ENCODE data around the gene ANTKMT.

The ANTKMT gene

DNA sequence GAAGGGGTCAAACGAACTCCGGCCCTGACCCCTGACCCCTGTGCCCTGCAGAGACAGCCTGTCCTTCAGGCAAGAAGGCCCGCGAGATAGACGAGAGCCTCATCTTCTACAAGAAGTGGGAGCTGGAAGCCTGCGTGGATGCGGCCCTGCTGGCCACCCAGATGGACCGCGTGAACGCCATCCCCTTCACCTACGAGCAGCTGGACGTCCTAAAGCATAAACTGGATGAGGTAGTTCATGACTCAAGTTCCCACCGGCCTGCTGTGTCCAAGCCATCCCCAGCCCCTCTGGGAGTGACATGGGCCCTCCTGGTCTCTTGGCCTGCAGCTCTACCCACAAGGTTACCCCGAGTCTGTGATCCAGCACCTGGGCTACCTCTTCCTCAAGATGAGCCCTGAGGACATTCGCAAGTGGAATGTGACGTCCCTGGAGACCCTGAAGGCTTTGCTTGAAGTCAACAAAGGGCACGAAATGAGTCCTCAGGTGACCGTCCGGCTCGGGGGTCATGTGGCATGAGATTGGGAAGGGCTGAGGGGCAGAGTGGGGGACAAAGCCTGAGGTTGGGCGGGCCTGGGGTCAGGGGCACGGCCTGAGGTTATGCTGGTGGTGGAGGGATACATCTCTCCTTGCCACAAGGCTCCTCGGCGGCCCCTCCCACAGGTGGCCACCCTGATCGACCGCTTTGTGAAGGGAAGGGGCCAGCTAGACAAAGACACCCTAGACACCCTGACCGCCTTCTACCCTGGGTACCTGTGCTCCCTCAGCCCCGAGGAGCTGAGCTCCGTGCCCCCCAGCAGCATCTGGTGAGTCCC is 45.3 kb downstream of the ANTKMT start:
- in situ Hi-C loops (cut with HindIII; ENCODE audit: low pct_ligation_motif_present, low pct_unique_long_range_greater_than_20kb, low sequenced_read_pairs), result no loop called here
- no peak for DNase-seq

DNA sequence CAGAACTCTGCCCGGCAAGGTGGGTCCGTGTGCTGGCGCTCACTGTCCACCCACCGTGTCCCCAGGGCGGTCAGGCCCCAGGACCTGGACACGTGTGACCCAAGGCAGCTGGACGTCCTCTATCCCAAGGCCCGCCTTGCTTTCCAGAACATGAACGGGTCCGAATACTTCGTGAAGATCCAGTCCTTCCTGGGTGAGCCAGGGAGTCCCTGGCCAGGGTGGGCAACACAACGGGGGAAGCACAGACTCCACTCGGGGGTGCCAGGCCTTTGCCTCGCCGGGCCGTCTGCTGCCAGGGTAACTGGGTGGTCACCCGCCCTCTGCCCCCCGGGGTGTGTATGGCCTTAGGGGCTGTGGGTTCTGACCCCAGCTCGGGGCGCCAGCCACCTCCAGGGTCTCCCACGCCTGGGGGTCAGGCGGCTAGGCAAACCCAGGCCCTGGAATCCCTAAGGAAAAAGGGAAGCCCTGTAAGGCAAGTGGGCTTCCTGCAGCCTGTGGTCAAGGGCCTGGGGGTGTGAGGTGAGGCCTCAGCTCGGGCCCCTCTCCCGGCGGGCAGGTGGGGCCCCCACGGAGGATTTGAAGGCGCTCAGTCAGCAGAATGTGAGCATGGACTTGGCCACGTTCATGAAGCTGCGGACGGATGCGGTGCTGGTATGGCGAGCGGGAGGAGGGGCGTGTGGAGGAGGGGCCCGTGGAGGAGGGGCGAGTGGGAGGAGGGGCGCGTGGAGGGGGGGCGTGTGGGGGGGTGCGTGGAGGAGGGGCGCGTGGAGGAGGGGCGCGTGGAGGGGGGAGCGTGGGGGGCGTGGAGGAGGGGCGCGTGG is 46.1 kb downstream of the ANTKMT start:
- in situ Hi-C loops (cut with HindIII; ENCODE audit: low pct_ligation_motif_present, low pct_unique_long_range_greater_than_20kb, low sequenced_read_pairs), result no loop called here

DNA sequence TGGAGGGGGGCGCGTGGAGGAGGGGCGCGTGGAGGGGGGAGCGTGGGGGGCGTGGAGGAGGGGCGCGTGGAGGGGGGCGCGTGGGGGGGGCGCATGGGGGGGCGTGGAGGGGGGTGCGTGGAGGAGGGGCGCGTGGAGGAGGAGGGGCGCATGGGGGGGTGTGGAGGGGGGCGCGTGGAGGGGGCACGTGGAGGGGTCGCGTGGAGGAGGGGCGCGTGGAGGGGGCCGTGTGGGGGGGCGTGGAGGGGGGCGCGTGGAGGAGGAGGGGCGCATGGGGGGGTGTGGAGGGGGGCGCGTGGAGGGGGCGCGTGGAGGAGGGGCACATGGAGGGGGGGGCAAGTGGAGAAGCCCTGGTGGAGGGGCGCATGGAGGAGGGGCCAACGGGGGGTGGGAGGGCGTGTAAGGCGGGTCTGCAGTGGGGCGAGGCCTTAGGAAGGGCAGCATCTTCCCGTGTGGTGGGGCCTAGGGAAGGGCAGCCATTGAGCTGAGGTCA is 46.8 kb downstream of the ANTKMT start:
- no peak for DNase-seq
- in situ Hi-C loops (cut with HindIII; ENCODE audit: low pct_ligation_motif_present, low pct_unique_long_range_greater_than_20kb, low sequenced_read_pairs), result no loop called here

More for the DNA sequence above, 46.1 kb downstream of the ANTKMT start:
- no peak for DNase-seq

DNA sequence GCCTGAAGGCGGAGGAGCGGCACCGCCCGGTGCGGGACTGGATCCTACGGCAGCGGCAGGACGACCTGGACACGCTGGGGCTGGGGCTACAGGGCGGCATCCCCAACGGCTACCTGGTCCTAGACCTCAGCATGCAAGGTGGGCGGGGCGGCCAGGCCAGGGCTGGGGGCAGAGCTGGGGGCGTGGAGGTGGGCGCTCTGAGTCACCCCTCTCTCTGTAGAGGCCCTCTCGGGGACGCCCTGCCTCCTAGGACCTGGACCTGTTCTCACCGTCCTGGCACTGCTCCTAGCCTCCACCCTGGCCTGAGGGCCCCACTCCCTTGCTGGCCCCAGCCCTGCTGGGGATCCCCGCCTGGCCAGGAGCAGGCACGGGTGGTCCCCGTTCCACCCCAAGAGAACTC is 47.5 kb downstream of the ANTKMT start:
- DNase-seq, result no peak
- in situ Hi-C loops (cut with HindIII; ENCODE audit: low pct_ligation_motif_present, low pct_unique_long_range_greater_than_20kb, low sequenced_read_pairs), result no loop called here

DNA sequence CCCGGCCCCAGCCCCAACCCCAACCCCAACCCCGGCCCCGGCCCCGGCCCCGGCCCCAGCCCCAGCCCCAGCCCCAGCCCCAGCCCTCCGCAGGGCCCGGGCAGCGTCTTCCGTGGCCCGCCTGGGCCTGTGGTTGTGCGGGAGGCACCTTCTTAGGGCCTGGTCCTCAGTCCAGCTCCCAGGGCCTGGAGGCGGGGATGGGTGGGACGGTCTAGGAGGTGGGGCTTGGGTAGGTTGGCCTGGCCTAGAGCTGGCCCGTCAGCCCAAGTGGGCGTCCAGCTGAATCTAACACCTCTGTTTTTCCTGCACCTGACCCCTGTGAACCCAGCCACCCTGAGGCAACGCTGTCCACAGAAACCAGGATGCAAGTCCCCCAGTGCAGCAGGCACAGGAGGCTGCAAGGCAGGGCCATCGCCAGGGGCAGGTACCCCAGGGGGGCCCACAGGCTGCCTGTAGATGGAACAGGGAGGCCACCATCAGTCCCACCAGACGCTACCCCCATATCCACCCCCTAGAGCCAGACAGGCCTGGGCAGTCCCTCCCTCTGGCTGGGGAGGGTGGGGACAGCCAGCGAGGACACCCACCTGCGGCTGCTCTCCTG is 48.3 kb downstream of the ANTKMT start:
- DNase-seq, result no peak
- in situ Hi-C loops (cut with HindIII; ENCODE audit: low pct_ligation_motif_present, low pct_unique_long_range_greater_than_20kb, low sequenced_read_pairs), result no loop called here

DNA sequence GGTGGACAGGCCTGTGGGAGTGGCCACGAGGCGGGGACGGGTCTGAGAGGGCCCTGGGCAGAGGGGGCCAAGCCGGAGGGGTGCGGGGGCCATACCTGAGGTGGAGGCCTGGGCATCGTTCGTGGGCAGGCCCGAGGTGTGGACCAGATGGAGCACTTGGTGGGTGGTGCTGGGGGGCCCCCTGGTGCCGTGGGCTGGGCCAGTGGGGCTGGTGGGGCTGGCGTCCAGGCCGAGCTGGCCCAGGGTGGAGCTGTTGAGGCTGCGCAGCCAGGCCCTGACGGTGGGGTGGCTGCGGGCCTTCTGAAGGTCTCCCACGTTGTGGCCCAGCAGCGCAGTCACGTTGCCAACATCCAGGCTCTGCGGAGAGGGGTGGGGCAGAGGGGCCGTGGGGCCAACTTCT is 49.0 kb downstream of the ANTKMT start:
- in situ Hi-C loops (cut with HindIII; ENCODE audit: low pct_ligation_motif_present, low pct_unique_long_range_greater_than_20kb, low sequenced_read_pairs), result no loop called here
- DNase-seq, result no peak

DNA sequence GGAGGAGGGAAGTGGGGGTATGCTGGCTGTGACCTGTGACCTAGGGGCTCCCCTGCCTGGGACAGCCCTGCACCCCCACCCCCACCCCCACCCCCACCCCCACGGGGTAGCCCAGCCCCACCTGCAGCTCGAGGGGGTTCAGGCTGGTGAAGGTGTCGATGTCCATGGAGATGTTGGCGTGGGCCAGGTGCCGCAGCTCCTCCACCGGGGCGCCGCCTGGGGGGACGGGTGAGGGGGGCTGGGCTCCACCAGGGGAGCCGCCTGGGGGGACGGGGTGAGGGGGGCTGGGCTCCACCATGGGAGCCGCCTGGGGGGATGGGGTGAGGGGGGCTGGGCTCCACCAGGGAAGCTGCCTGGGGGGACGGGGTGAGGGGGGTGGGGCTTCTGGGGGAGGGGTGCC is 49.5 kb downstream of the ANTKMT start:
- DNase-seq, result no peak
- in situ Hi-C loops (cut with HindIII; ENCODE audit: low pct_ligation_motif_present, low pct_unique_long_range_greater_than_20kb, low sequenced_read_pairs), result no loop called here
